TTC549 (cell line): ENCODE measurements around the gene BLOC1S3.

Experiments
- FAIRE-seq: peaks from 2 replicates; lab custom pipeline; 2012; peaks lifted over from hg19 to GRCh38; lab: Jason Lieb, UNC

Gene BLOC1S3

GRCh38 chr19:45161738-45162607, 16.6 kb upstream of the BLOC1S3 start:
- FAIRE-seq = no peak

DNA sequence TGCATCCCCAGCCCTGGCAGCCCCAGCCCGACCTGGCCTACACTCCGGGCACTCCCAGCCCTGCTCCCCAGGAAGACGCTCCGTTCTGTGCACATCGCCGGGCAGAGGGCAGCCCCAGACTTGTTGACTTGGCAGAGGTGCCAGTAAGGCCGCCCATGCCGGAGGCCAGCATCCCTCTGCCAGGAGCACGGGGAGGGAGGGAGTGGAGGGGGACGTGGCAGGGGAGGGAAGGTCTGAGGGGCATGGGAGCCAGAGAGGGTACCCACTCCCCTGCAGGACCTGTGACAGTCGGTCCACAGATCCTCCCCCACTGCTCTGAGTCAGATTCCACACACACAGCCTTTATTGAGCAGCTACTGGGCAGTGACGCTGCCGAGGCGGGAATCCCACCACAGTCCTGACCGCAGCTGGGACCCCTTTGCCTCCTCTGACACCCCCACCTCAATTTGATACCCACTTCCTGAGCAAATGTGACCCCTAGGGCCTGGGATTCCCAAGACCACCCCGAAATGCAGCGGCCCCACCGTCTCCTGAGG, 15.9 kb upstream of the BLOC1S3 start:
- no peak for FAIRE-seq

GRCh38 chr19:45163156-45163555, 15.4 kb upstream of the BLOC1S3 start:
- FAIRE-seq = no peak

GRCh38 chr19:45163751-45164460, 14.7 kb upstream of the BLOC1S3 start:
- no peak for FAIRE-seq

GRCh38 chr19:45164577-45165335, 13.8 kb upstream of the BLOC1S3 start:
- FAIRE-seq = no peak

GRCh38 chr19:45166723-45167252, 11.8 kb upstream of the BLOC1S3 start:
- FAIRE-seq = no peak

DNA sequence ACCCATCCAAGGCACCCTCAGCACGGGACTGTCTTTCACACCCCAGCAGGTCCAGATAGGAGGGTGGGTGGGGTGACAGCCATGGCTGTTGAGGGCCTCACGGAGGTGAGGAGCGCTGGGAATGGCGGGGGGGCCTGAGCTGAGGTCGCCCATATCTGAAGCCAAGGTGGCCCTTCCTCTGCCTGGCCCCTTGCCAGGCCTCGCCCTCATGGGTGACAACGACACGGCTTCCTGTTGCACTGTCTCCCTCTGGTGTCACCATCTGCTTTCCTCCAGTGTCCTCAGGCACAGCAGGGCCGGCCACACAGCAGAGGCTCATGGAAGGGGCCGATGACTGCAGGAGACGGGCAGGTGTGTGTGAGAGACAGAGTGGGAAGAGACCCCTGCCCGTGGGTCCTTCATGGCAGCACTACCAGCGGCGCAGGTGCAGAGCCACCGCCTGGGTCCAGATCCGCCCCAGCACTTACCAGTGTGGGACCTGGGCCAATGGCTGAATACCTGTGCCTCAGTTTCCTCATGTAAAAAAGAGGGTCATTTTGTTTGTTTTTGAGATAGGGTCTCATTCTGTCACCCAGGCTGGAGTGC, 9.7 kb upstream of the BLOC1S3 start:
- no peak for FAIRE-seq

DNA sequence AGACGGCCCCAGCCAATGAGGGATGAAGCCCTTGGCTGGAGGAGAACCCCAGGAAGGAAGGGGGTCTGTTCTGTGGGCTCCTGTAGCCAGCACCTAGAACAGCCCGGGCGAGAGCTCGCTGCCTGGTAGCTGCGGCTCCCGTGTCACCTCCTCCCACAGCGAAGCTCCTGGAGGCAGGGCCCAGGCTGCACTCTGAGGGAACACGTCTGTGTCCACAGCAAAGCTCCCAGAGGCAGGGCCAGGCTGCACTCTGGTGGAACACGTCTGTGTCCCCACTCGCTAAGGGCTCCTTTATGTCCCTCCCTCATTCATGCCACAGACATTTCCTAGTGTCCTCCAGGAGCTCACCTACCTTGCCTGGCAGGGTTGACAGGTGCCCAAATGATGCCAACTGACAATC, 9.0 kb upstream of the BLOC1S3 start:
- no peak for FAIRE-seq

DNA sequence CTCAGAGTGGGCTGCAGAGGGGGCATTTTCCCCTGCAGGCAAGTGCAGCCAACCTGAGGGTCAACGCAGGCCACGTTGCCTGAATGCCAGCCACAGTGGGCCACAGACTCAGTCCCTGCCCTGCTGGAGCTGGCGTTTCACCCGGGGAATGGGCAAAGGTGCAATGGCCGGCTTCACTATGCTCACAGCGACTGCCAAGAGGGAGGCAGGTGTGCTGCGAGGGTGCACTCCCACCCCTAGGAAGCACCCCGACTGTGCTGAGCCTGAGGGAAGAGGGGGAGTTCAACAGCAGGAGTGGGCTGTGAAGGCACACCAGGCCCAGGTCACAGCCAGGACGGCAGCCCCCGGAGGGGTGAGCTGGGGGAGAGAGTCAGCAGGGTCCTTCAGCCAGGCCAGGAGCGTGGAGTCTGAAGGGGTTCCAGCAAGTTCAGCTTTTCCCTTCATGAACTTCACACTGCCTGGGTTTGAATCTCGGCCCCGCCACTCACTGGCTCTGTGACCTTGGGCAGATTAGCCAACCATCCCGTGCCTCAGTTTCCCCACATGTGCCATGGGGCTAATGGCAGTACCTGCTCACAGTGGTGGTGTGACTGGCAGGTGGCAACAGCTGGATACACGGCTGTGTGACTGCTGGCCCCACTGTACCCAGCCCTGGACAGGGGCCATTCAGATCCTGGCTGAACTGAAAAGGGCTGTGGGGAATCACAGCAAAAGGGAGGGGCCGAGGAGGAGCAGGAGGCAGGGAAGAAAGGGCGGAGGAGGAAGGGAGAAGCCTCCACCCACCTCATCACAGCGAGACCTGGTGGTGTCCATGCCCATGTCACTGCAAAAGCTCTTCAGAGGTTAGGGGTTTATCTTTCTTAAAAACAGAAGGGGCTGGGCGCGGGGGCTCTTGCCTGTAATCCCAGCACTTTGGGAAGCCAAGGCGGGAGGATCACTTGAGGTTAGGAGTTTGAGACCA, 8.2 kb upstream of the BLOC1S3 start:
- FAIRE-seq = no peak

DNA sequence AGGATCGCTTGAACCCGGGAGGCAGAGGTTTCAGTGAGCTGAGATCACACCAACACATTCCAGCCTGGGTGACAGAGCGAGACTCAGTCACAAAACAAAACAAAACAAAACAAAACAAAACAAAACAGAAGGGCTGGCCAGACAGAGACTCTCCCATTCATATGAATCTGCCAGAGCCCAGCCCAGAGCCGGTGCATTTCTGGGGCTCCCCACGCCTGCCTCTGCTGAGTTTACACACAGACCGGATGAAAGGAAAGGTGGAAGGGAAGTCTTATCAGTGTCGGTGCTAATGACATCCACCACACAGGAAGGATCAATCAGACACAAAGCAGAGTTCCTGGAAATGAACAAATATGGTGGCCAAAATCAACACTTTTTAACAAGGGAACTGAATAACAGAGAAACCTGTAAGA, 7.4 kb upstream of the BLOC1S3 start:
- FAIRE-seq = no peak

DNA sequence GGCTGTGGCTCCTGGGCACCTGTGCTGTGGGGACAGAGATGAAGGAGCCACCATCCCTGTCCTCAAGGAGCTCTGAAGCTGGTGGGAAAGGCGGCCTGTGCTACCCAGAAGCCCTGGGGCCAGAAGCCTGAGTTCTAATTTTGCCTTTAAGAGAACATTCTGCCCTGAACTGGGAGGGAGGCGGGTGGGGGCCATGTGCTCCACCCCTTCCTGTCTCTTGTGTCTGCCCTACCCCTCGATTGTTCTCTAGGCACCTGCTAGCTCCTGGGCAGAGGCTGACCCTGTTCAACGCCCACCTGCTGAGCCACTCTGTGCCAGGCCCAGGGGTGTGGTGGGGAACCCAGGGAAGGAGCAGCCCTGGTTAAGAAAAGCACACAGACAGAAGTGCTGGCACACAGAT, 6.4 kb upstream of the BLOC1S3 start:
- FAIRE-seq = no peak

GRCh38 chr19:45172611-45173208, 5.9 kb upstream of the BLOC1S3 start:
- FAIRE-seq = no peak

GRCh38 chr19:45173816-45174215, 4.8 kb upstream of the BLOC1S3 start:
- no peak for FAIRE-seq

GRCh38 chr19:45175515-45176345, 2.9 kb upstream of the BLOC1S3 start:
- FAIRE-seq = no peak

DNA sequence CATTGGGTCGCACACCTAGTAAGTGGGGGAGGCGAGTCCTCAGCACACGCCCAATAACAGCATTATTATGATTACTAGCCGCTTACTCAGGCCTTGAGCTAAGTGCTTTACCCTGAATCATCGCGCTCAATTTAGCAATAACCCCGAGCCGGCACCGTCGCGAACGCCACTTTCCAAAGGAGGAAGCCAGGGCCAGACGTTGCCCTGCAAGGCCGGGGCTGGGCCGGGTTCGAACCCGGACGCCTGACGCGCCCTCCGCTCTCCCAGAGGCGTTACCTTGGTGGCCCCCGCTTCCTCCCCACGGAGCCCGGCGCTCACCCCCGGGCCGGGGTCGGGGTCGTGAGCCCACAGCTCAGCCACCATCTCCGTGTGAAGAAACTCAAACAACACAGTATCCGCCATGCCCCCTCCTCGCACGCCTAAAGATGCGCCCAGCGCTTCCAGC, 745 bp upstream of the BLOC1S3 start, which contains the start of gene TRAPPC6A:
TRAPPC6A (minus strand) TSS at position 421 of the 445 bp plus-strand sequence; CDS start at position 402, 19 bp downstream.
- no peak for FAIRE-seq

DNA sequence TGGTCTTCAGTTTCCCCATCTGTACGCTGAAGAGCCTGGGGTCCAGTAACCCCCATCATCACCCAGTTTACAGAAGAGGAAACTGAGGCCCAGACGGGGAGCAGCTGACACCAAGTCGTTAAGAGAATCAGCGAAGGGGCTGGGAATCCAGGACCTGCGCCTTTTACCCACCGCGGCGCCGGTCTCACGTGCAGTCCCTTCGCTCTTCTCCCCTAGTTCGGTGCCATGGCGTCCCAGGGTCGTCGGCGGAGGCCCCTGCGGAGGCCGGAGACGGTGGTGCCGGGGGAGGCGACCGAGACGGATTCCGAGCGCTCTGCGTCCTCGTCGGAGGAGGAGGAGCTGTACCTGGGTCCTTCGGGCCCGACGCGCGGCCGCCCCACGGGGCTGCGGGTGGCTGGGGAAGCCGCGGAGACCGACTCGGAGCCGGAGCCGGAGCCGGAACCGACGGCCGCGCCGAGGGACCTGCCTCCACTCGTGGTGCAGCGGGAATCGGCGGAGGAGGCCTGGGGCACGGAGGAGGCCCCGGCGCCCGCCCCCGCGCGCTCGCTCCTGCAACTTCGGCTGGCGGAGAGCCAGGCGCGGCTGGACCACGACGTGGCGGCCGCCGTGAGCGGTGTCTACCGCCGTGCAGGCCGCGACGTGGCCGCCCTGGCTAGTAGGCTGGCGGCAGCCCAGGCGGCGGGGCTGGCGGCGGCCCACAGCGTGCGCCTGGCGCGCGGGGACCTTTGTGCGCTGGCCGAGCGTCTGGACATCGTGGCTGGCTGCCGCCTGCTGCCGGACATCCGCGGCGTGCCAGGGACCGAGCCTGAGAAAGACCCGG, 698 bp downstream of the BLOC1S3 start:
- no peak for FAIRE-seq

DNA sequence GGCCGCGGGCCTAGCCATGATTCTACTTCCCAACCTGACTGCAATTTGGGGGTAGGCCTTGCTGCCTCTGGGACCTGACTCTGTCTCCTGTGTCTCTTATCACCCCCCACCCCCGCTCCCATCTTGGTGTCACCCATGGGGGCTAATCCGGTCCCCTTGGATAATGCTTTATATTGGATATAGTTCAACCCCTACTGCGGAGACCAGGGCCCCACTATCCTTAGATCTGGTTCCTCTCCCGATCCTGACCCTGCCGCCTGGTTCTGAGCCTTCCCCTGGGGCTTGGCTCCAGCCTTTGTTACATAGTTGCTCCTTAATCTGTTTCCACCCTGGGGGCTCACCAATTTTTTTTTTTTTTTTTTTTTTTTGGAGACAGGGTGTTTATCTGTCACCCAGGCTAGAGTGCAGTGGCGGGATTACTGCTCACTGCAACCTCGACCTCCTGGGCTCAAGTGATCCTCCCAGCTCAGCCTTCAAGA, 1.3 kb downstream of the BLOC1S3 start:
- FAIRE-seq = no peak

DNA sequence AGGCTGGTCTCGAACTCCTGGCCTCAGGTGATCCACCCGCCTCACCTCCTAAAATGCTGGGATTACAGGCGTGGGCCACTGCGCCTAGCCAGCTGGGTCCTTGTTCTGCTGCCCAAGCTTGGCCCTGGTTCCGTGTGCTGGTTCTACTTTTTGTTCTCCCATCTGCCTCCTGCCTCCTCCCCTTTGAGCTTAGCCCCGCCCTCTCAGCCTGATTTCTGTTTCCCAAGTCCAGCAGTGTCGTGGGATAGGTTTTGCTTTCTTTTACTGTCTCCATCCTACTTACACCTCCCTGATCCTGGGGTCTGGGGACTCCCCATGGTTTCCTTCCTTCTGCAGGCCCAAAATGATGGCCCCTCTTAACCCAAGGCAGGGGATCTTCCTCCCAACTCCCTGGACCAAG, 2.4 kb downstream of the BLOC1S3 start:
- FAIRE-seq = no peak
